Stimulated activated CD4-positive, alpha-beta T cell treated with anti-CD3 and anti-CD28 coated beads, Interleukin-4, amount 100 ng/mL, for 1 hour (primary cell): ENCODE results near the gene SYTL3.
A peak's percentile ranks its signal among the peaks of the same experiment; 100 is the strongest.

Experiments used
- DNase-seq: peaks from one replicate; pipeline ENCODE4 v3.0.0-alpha.2; 2020

The SYTL3 gene

GRCh38 chr6:158763434-158764182, 113.8 kb downstream of the SYTL3 start:
- DNase-seq: no peak

GRCh38 chr6:158764183-158764849, 114.5 kb downstream of the SYTL3 start:
- DNase-seq: no peak

- no peak for DNase-seq
These were observed 115.1 kb downstream of the SYTL3 start for GRCh38 chr6:158764926-158765325.

GRCh38 chr6:158765499-158766068, 115.7 kb downstream of the SYTL3 start:
- DNase-seq: no peak

- no peak for DNase-seq
These were observed 117.0 kb downstream of the SYTL3 start for GRCh38 chr6:158766621-158767455.

GRCh38 chr6:158767709-158768108, 117.9 kb downstream of the SYTL3 start:
- DNase-seq: no peak

- no peak for DNase-seq
These were observed 118.6 kb downstream of the SYTL3 start for GRCh38 chr6:158768436-158768835.

- no peak for DNase-seq
These were observed 119.4 kb downstream of the SYTL3 start for GRCh38 chr6:158769234-158769770.

- DNase-seq: no peak
These were observed 120.0 kb downstream of the SYTL3 start for GRCh38 chr6:158769771-158770432.

GRCh38 chr6:158770533-158771330, 120.9 kb downstream of the SYTL3 start:
- DNase-seq: peak; percentile 21

GRCh38 chr6:158771399-158772152, 121.7 kb downstream of the SYTL3 start:
- no peak for DNase-seq

GRCh38 chr6:158772172-158772571, 122.3 kb downstream of the SYTL3 start:
- no peak for DNase-seq

GRCh38 chr6:158772851-158773371, 123.1 kb downstream of the SYTL3 start:
- no peak for DNase-seq

GRCh38 chr6:158773581-158774449, 124.0 kb downstream of the SYTL3 start:
- DNase-seq: no peak

- no peak for DNase-seq
These were observed 125.0 kb downstream of the SYTL3 start for GRCh38 chr6:158774717-158775449.

- DNase-seq: no peak
These were observed 126.0 kb downstream of the SYTL3 start for GRCh38 chr6:158775832-158776231.

- DNase-seq: no peak
These were observed 126.9 kb downstream of the SYTL3 start for GRCh38 chr6:158776737-158777136.

GRCh38 chr6:158777510-158777909, 127.7 kb downstream of the SYTL3 start:
- no peak for DNase-seq
